Breast epithelium (tissue), 4 donors: ENCODE measurements around the gene LRRC4. TPM values are rescaled to one million over a fixed set of nuclear protein-coding genes. Genes with fewer than 3 reads are reported as not detected.

Experiments
- DNase-seq, 2 donors: peaks; one replicate each; pipeline ENCODE4 v3.0.0-alpha.2; 2019; ENCODE audit warnings: low spot score in 2 of 2
- H3K27ac ChIP-seq, 2 donors: fragments of 200-600 bp; sonication (generic) in 1 of 2; one replicate each; pipeline ENCODE4 v1.5.1; 2016 to 2019; ENCODE audit warnings: mild to moderate bottlenecking in 1 of 2
- H3K27me3 ChIP-seq, 2 donors: fragments of 200-600 bp; sonication (generic) in 1 of 2; one replicate each; pipeline versions ENCODE4 v1.5.1 to v1.6.0; 2017 to 2019; ENCODE audit warnings: control low read depth in 1 of 2, mild to moderate bottlenecking in 1 of 2
- H3K36me3 ChIP-seq: fragments of 200-600 bp; one replicate; pipeline ENCODE4 v1.5.1; 2019
- H3K4me1 ChIP-seq, 2 donors: fragments of 200-600 bp; sonication (generic); one replicate each; pipeline ENCODE4 v1.5.1; 2016 to 2019; ENCODE audit warnings: control low read depth in 1 of 2
- H3K4me3 ChIP-seq, 3 donors: fragments of 200-600 bp; sonication (generic); 1 replicate in 2 of 3; 2 replicates in 1 of 3; pipeline ENCODE4 v1.5.1; 2016 to 2019; ENCODE audit warnings: mild to moderate bottlenecking in 3 of 3, moderate library complexity in 2 of 3
- H3K9me3 ChIP-seq, 2 donors: fragments of 200-600 bp; sonication (generic) in 1 of 2; one replicate each; pipeline ENCODE4 v1.5.1; 2016 to 2019; ENCODE audit warnings: control low read depth in 1 of 2
- CTCF ChIP-seq, 3 donors: fragments of 450-650 bp; IDR thresholded peaks; one replicate each; pipeline ENCODE4 v1.5.1; 2016 to 2017; ENCODE audit warnings: antibody characterized with exemption in 3 of 3, mild to moderate bottlenecking in 3 of 3, moderate library complexity in 3 of 3
- POLR2A ChIP-seq: fragments of 450-650 bp; IDR thresholded peaks from one replicate; pipeline ENCODE4 v1.6.1; 2016; ENCODE audit warnings: antibody characterized with exemption, mild to moderate bottlenecking, moderate library complexity
- POLR2AphosphoS5 ChIP-seq, 3 donors: sonication (generic); formaldehyde crosslinking; IDR thresholded peaks; one replicate each; pipeline ENCODE4 v1.6.1; 2017; ENCODE audit warnings: antibody characterized with exemption in 3 of 3
- intact Hi-C: fragments of 100-400 bp; cut with DNase I; formaldehyde crosslinking; loops from one replicate; pipeline ENCODE4 v1.15.1; 2023; ENCODE audit warnings: low total_unique reads
- total RNA-seq, 3 donors: library from RNA; depleted of rRNA; stranded (reverse); fragments of >200 nt; gene quantifications; one replicate each; pipeline ENCODE4 v1.1.0, GENCODE V29; 2016

LRRC4 gene
- total RNA-seq, 3 donors from 2014 or later = 0.33 to 3.2 (median 1.6) TPM

GRCh38 chr7:128003787-128004186, 27.4 kb downstream of the LRRC4 start:
- Histone ChIP-seq H3K36me3 (no peaks in the 10 kb centered on the region), H3K9me3 (no peaks in the 10 kb centered on the region), H3K4me1 (peaks cover 0 to 6% of the 10 kb centered on the region in 2 donors), H3K27ac (no peak overlapping the region), H3K27me3 (no peaks in the 10 kb centered on the region), H3K4me3 (no peak overlapping the region)
- TF ChIP-seq POLR2A (no peak), CTCF (IDR thresholded peaks at IDR 0.05) (no peak), POLR2AphosphoS5 (IDR thresholded peaks at IDR 0.05) (no peak)
- intact Hi-C loops = no loop called here
- DNase-seq = no peak

- intact Hi-C loops = no loop called here
- Histone ChIP-seq H3K4me1 (peaks cover 0 to 6% of the 10 kb centered on the region in 2 donors), H3K9me3 (no peaks in the 10 kb centered on the region), H3K36me3 (no peaks in the 10 kb centered on the region), H3K27ac (no peak overlapping the region), H3K27me3 (no peaks in the 10 kb centered on the region), H3K4me3 (no peak overlapping the region)
- DNase-seq = no peak
- TF ChIP-seq CTCF (IDR thresholded peaks at IDR 0.05) (no peak), POLR2AphosphoS5 (IDR thresholded peaks at IDR 0.05) (no peak), POLR2A (no peak)
These were observed 28.1 kb downstream of the LRRC4 start for GRCh38 chr7:128003167-128003566.

- no peak for DNase-seq
- peak overlapping the region in 1 of 3 donors; percentile 26 for H3K4me3 ChIP-seq
- no peaks in the 10 kb centered on the region for H3K27me3 ChIP-seq
- no peaks in the 10 kb centered on the region for H3K9me3 ChIP-seq
- H3K4me1 ChIP-seq = no peaks in the 10 kb centered on the region
- TF ChIP-seq POLR2A (no peak), CTCF (IDR thresholded peaks at IDR 0.05) (no peak), POLR2AphosphoS5 (IDR thresholded peaks at IDR 0.05) (no peak)
- intact Hi-C loops = loop anchor here (2.0 kb wide), 1 partner anchor 38 kb away; no protein-coding TSS in a partner anchor
- H3K27ac ChIP-seq = no peak overlapping the region
- H3K36me3 ChIP-seq = no peaks in the 10 kb centered on the region
These were observed 30.4 kb downstream of the LRRC4 start for GRCh38 chr7:128000854-128001265.

GRCh38 chr7:128000048-128000447, 31.2 kb downstream of the LRRC4 start:
- H3K27me3 ChIP-seq = no peaks in the 10 kb centered on the region

GRCh38 chr7:127998671-127999070, 32.6 kb downstream of the LRRC4 start:
- H3K9me3 ChIP-seq = no peaks in the 10 kb centered on the region
- H3K27me3 ChIP-seq = no peaks in the 10 kb centered on the region
- no peaks in the 10 kb centered on the region for H3K36me3 ChIP-seq
- intact Hi-C loops = no loop called here
- H3K4me1 ChIP-seq = no peaks in the 10 kb centered on the region
- no peak for DNase-seq
- TF ChIP-seq POLR2AphosphoS5 (IDR thresholded peaks at IDR 0.05) (no peak), POLR2A (no peak), CTCF (IDR thresholded peaks at IDR 0.05) (no peak)
- H3K4me3 ChIP-seq = no peak overlapping the region
- no peak overlapping the region for H3K27ac ChIP-seq

More at GRCh38 chr7:128000048-128000447, 31.2 kb downstream of the LRRC4 start:
- DNase-seq = no peak
- Histone ChIP-seq H3K27ac (no peak overlapping the region), H3K36me3 (no peaks in the 10 kb centered on the region), H3K4me3 (no peak overlapping the region), H3K9me3 (no peaks in the 10 kb centered on the region), H3K4me1 (no peaks in the 10 kb centered on the region)
- intact Hi-C loops = loop anchor here (2.0 kb wide), 1 partner anchor 39 kb away; no protein-coding TSS in a partner anchor
- TF ChIP-seq CTCF (IDR thresholded peaks at IDR 0.05) (no peak), POLR2AphosphoS5 (IDR thresholded peaks at IDR 0.05) (no peak), POLR2A (no peak)
